Measurements from ENCODE around the gene NBEA.

NBEA gene

DNA sequence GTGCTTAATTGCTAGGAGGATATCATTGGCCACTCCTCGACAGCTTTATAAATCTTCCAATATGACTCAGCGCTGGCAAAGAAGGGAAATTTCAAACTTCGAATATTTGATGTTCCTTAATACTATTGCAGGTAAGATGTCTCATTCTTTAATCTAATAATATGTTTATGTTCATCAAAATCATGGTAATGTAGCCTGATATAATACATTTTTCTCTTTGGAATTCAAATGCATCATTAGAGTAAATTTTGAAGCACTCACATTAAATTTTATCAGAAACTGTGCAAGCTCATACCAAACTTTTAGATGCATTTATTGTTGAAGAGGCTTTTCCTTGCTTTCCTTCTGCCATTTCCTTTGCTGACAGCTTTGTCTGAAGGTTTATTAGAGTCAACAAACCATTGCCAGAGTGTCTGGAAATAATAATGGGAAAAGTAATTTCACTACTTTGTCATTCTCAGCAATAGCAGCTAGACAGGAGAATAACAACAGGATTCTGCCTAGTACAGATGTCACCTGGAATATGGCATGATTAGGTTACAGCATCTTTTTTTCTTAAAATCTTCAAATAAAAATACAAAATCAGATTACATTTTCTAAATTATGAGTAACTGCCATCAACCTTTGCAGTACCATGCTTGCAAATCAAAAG lies 613.0 kb downstream of the NBEA start:
- DNase-seq (ENCODE audit: extremely low read depth in 1 of 2, low read depth in 1 of 2) = no peak

DNA sequence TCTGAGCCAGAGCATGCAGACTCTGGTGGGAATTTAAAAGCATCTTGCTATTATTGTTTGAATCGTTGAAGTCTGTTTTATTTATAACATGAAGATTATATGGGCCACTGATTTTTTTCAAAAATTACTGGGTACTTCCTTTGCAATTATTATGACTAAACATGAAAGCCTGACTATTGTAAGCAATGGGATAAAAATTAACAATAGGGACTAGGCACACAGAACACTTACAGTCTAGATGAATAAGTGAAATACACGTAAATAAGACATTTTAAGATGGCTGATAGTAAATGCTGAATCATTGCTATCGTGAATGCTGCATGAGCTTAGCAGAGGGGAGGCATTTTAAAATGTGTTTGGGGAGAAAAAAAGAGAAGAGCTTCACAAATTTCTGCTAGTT lies 615.4 kb downstream of the NBEA start:
- no peak for DNase-seq (ENCODE audit: extremely low read depth in 1 of 2, low read depth in 1 of 2)

GRCh38 chr13:35561540-35561939 lies 619.5 kb downstream of the NBEA start:
- DNase-seq (ENCODE audit: extremely low read depth in 1 of 2, low read depth in 1 of 2) = no peak

GRCh38 chr13:35565273-35565672 lies 623.2 kb downstream of the NBEA start:
- no peak for DNase-seq (ENCODE audit: extremely low read depth in 1 of 2, low read depth in 1 of 2)

GRCh38 chr13:35566340-35566739 lies 624.3 kb downstream of the NBEA start:
- no peak for DNase-seq (ENCODE audit: extremely low read depth in 1 of 2, low read depth in 1 of 2)

DNA sequence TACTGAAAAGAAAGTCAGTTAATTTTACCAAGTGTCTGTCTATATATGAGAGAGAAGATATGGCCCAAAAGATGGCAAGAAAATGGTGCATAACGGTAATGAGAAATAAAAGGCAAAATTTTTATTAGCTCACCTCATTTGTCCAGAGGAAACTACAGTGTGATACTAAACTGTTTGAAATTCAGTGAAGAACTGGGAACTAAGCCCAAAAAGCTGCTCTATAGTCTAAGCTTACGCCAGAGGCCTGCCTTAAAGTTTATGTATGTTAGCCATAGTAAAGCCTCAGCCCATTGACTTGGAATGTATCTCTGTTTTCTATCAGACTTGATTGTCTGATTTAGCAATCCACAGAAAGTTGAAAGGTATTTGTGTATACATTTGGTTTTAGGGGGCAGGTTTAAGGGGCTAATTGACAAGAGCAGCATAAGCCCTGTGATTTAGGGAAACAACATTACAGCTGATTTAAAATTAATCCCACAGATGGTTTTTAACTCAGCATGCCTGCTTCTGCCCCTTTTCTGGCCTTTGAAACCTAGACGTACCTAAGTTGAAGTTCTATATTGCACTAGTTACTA lies 625.4 kb downstream of the NBEA start:
- DNase-seq (ENCODE audit: extremely low read depth in 1 of 2, low read depth in 1 of 2) = no peak

DNA sequence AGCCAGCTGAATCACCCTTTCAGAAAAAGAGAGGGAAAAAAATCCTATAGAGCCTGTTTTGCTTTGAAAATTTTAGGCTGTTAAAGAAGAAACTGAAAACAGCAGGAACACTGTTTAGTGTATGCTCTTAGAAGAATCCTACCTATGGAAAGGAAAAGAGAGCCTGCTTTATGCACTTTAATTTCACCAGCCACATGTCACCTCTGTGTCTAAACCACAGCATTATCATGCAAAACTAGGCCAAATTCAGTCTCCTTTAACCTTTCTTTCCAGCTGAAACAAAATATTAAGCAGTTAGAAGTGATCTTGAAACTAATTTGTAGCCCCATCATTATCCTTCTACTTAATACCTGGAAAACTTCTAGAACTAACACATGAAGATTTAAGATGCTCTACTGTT lies 631.6 kb downstream of the NBEA start:
- DNase-seq (ENCODE audit: extremely low read depth in 1 of 2, low read depth in 1 of 2) = no peak

DNA sequence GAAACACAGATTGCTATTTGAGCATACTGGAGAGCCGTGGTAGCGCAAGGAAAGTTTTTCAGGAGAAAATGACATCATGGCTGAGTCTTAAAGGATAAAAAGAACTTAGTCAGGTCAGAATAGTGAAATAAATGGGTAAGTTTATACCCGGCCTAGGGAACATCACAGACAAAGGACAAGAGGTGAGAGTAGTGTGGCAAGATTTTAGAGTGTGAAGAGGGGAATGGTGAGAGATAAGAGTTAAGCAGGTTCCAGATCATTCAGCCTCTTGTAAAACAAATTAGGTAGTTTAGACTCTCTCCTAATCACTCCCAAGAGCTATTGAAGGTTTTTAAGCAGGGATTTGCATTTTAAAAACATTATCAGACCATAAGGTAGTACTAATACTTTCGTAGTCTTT lies 650.4 kb downstream of the NBEA start:
- DNase-seq (ENCODE audit: extremely low read depth in 1 of 2, low read depth in 1 of 2) = no peak

DNA sequence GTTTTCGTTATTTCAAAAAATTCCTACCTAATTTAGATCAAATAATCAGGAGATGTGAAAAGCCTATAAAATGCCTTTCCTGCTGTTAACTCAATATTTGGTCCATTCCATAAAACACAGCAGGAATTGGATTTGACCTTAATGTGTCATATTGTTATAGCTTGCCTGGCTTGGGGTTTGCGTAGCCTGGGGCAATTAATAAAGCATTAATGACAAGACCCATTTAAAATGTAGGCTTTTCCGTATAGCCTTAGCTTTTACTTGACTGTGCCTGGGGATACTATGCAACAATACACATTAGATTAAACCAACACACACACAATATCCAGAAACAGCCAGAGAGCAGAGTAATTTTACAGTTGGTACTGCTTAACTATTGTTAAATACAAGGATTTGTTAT lies 651.6 kb downstream of the NBEA start:
- DNase-seq (ENCODE audit: extremely low read depth in 1 of 2, low read depth in 1 of 2) = no peak

GRCh38 chr13:35594096-35594495 lies 652.0 kb downstream of the NBEA start:
- no peak for DNase-seq (ENCODE audit: extremely low read depth in 1 of 2, low read depth in 1 of 2)

- no peak for DNase-seq (ENCODE audit: extremely low read depth in 1 of 2, low read depth in 1 of 2)
Observed at GRCh38 chr13:35595181-35595580, 653.1 kb downstream of the NBEA start.

GRCh38 chr13:35596321-35597030 lies 654.4 kb downstream of the NBEA start:
- DNase-seq (ENCODE audit: extremely low read depth in 1 of 2, low read depth in 1 of 2) = no peak

- DNase-seq (ENCODE audit: extremely low read depth in 1 of 2, low read depth in 1 of 2) = no peak
Observed at GRCh38 chr13:35597451-35597850, 655.4 kb downstream of the NBEA start.

GRCh38 chr13:35598233-35598632 lies 656.2 kb downstream of the NBEA start:
- DNase-seq (ENCODE audit: extremely low read depth in 1 of 2, low read depth in 1 of 2) = no peak

GRCh38 chr13:35598790-35599369 lies 656.8 kb downstream of the NBEA start:
- DNase-seq (ENCODE audit: extremely low read depth in 1 of 2, low read depth in 1 of 2) = no peak

DNA sequence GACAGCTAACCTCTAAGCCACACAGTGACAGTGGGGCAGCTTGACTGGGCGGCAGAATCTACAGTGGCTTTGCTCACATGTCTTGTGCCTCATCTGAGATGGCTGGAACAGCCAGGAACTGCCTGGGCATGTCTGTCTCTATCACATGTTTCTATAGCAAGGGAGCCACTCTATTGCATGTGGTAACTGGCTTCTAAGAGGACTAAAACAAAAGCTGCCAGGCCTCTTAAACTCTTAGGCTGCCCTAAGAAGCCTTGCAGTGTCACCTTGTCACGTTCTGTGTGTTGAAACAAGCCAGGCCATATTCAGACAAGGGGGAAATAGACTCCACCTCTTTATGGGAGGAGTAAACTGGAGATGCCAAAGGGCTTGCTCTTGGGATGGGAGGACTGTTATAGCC lies 657.3 kb downstream of the NBEA start:
- DNase-seq (ENCODE audit: extremely low read depth in 1 of 2, low read depth in 1 of 2) = no peak

GRCh38 chr13:35600137-35600536 lies 658.1 kb downstream of the NBEA start:
- no peak for DNase-seq (ENCODE audit: extremely low read depth in 1 of 2, low read depth in 1 of 2)

- no peak for DNase-seq (ENCODE audit: extremely low read depth in 1 of 2, low read depth in 1 of 2)
Observed at GRCh38 chr13:35603593-35604285, 661.7 kb downstream of the NBEA start.

- DNase-seq (ENCODE audit: extremely low read depth in 1 of 2, low read depth in 1 of 2) = no peak
Observed at GRCh38 chr13:35614666-35615065, 672.6 kb downstream of the NBEA start.

DNA sequence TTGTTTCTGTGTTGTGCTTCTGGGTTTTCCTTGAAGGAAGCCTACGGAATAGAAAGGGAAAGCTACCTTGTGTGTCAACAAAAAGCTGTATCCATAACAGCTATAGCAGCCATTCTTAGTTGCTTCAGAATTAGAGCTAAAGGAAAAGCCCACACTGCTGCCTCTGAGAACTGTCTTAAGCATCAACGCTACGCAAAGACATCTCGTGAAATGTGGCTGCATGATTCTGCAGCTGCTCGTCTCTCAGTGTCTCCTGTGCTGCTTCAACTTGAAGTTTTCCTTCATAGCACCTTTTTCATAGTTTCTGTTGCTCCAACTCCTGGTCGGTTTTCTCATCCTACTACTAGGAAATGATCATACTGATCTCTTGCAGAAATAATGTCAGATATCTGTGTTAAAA lies 675.4 kb downstream of the NBEA start:
- no peak for DNase-seq (ENCODE audit: extremely low read depth in 1 of 2, low read depth in 1 of 2)

GRCh38 chr13:35618565-35619083 lies 676.6 kb downstream of the NBEA start:
- no peak for DNase-seq (ENCODE audit: extremely low read depth in 1 of 2, low read depth in 1 of 2)
